AG08396 (cell line): ENCODE measurements around the gene RTF2.

Experiments
- DNase-seq: peaks from one replicate; pipeline ENCODE4 v3.0.0; 2012; ENCODE audit warnings: low spot score, mixed read lengths

The RTF2 gene

DNA sequence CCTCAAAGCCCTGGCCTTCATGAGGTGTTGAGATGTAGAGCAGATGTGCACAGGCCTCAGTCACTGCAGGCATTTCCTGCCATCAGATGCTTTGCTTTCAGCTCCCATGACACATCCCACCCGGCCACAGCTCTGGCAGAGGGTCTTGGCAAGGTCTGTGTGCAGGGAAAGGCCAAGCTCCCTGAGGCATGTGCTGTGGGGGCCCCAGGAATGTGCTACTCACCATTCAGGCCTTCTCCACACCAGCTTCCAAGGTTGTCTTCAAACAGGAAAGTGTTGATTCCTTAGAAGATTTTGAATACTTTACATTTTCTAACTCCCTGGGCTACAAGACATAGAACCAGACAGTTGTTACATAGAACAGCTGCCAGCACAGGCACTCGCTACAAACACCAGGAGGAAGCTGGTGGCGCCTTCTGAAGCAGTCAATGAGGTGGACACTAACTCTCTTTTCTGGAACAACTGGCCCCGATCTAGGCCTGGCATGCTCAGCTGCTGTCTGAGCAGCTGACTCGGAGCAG lies 28.6 kb upstream of the RTF2 start:
- DNase-seq, result peak; percentile 90

DNA sequence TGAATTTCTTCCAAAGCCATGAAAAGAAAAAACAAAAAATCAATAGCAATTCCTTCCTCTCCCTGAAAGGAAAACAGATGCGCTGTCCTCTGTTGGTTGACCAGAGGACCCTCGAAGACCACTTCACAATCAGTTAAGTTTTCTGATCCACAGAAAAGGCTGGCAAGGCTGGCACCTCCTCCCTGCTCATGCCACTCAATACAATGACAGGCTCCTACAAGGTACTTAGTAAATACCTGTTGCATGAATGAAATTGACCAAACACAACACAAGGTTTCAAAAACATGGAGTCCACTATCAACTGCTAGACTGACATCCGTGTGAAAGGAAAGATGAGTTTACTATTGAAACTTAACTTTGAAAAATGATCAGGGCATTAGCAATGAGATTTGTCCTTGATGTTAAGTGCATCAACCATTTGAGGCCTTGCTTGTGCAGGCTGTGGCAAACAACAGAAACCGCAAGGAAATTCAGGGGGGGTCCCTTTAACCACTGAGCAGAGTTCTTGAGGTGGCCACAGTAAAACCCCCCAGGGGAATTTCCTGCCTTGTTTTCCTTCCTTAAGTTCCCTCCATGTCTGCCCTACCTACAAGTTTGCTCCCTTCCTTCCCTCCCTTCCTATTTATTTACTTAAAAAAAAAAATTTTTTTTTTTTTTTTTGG lies 27.9 kb upstream of the RTF2 start:
- no peak for DNase-seq

DNA sequence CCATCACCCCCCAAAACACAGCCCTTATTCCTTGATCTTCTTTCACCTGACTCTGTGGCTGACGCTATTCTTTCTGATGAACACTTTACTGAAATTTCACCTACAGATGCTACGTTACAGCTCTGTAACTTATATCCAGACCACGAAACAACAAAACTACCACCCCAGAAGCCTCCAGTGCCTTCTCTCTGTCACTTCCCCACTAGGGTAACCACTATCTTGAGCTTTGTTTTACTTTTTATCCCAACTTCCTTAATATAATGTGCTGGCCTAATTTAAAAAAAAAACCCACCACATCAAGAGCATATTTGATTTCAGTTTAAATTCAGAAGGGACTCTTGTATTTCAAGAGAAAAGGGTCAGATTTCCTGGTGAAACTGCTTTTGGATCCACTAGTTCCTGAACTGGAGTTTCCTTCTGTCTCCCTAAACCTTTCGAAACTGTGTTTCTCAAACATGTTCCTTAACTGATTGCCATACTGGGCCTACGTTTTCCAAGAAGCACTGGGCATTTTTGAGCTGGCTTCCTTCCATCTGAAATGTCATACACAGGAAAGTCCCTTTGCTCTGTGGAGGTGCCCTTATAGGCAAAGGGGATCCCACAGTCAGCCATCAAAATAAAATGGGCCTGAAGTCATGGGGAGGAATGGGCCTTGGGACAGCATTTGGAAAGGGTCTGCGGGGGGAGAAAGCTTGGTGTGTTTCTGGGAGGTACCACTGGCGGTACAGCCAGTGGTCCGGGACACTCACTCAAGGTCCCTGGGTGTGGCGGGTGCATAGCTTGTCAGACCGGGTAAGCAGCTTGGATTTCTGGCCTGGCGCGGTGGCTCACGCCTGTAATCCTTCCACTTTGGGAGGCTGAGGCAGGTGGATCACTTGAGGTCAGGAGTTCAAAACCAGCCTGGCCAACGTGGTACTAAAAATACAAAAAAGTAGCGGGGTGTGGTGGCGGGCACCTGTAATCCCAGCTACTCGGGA lies 25.8 kb upstream of the RTF2 start:
- DNase-seq, result no peak

GRCh38 chr20:56443654-56444540 lies 24.5 kb upstream of the RTF2 start:
- peak; percentile 26 for DNase-seq

DNA sequence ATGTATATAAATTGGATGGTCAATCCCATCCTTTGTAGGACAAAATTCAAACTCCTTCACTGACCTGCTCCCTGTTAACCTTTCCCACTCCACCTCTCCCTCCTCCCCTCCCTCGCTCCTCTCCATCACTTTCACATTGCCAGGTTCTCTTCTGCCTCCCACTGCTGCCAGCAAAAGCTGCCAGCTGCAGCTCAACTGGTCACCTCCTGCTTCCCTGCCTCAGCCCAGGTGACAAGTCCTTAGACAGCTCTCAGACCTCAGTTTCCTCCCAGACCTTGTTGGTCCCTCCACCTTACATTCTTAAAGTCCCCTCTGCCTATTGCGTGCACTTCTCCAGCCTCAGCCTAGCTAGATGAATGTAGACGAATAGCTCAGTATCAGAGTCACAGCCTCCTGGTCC lies 23.3 kb upstream of the RTF2 start:
- no peak for DNase-seq

- DNase-seq, result no peak
Measured at GRCh38 chr20:56445540-56445939, 22.9 kb upstream of the RTF2 start.

DNA sequence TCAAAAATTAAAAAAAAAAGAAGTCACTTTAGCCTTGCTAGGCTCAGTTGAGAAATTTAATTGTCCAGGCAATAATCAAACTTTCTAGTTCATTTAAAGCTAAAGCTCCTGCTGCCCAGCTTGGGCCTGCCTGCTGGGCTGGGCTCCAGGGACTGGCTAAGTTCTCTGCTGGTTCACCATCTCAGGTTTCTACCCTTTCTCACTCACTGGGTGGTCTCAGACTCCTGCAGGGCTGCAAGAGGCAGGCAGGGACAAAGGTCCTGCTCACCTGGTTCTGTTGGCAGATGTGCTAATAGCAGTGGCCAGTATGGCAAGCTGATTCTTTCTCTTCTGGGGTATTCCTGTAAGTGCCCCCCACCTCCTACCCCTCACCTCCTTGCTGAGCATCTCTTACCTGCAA lies 21.2 kb upstream of the RTF2 start:
- DNase-seq, result no peak

GRCh38 chr20:56449459-56449858 lies 19.0 kb upstream of the RTF2 start:
- no peak for DNase-seq

- DNase-seq, result no peak
Measured at GRCh38 chr20:56451056-56451765, 17.2 kb upstream of the RTF2 start.

DNA sequence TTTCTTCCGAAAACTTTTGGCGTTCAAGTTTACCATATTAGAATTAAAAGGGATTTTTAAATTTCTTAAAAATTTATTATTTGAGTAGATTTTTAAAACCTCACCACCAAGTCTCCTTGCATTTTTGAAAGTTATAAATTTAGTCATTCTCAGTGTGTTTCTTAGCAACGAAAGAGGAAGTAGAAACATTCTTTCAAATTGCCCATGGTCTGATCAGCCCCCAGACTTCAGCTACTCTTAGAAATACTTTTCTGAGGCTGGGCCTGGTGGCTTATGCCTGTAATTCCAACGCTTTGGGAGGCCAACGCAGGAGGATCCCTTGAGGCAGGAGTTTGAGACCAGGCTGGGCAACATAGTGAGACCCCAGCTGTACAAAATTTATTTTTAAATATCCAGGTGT lies 15.1 kb upstream of the RTF2 start:
- DNase-seq, result no peak

- DNase-seq, result no peak
Measured at GRCh38 chr20:56454754-56455153, 13.7 kb upstream of the RTF2 start.

GRCh38 chr20:56458206-56458821 lies 10.1 kb upstream of the RTF2 start:
- no peak for DNase-seq

- DNase-seq, result no peak
Measured at GRCh38 chr20:56460459-56460858, 8.0 kb upstream of the RTF2 start.

- no peak for DNase-seq
Measured at GRCh38 chr20:56461576-56461975, 6.9 kb upstream of the RTF2 start.

- DNase-seq, result no peak
Measured at GRCh38 chr20:56463428-56463827, 5.0 kb upstream of the RTF2 start.

- no peak for DNase-seq
Measured at GRCh38 chr20:56465997-56466396, 2.4 kb upstream of the RTF2 start.

- DNase-seq, result no peak
Measured at GRCh38 chr20:56467968-56468315, 485 bp upstream of the RTF2 start.

DNA sequence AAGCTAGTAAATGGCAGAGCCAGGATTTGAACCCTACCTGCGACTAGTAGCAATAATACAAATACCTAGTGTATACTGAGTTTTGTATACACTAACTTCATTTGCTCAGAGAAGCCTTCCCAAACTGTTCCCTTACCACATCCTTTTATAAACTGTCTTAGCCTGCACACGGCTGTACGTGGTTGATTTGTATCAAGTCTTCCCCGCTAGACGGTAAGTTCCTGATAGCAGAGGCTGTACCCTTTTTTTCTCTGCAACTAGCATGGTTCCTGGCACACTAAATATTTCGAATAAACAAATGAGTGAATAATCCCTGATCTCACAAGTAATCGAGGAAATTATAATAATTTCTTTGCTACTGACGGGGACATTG lies 636 bp downstream of the RTF2 start:
- no peak for DNase-seq

DNA sequence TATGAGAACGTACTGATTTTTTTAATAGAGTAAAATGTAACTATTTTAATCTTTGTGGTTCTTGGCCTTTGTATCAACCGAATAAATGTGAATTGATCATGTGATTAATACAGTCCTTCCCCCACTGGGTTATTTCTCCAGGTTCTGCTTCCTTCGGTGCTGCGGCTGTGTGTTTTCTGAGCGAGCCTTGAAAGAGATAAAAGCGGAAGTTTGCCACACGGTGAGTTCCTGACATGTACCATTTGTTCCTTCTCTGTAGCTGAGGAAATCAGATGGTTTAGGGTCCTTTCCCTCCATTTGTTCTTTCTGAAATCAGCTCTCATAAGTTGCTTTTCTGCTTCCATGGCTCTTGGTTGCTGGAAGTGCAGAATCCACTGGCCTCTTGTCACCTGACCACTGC lies 15.5 kb downstream of the RTF2 start:
- no peak for DNase-seq

- DNase-seq, result no peak
Measured at GRCh38 chr20:56487216-56487615, 18.8 kb downstream of the RTF2 start.

DNA sequence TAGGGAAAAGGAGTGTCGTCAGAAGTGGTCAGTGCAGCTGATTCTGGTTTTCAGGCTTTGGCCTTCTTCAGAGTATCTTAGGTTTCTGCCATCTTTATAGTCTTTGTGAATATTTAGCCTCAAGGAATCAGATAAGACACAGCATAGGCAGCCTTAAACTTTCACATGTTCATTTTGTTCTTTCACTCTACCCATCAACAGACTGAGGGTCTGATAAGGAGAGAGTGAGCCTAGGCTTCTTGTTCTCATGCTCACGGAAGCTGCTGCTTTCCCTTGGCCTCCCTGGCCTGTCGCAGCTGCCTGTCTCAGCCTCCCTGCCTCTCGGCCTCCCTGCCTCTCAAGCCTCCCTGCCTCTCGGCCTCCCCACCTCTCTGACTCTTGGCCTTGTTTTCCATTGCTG lies 20.1 kb downstream of the RTF2 start:
- DNase-seq, result no peak
